Activated T-helper 17 cell treated with anti-CD3 and anti-CD28 coated beads, Interleukin-2, amount 50 U/mL, for 72 hours (primary cell): ENCODE results near the gene KIRREL3. TPM values are rescaled to one million over a fixed set of nuclear protein-coding genes. Genes with fewer than 3 reads are reported as not detected.
A peak's percentile ranks its signal among the peaks of the same experiment; 100 is the strongest.

Experiments
- ATAC-seq: fragments of 150-1000 bp; cut with Tn5 transposase; replicated peaks from 2 replicates; pipeline ENCODE4 v1.10.0; 2021; ENCODE audit warnings: mild to moderate bottlenecking, moderate library complexity
- H3K27ac Mint-ChIP-seq: one replicate; pipeline ENCODE4 v1.8.0; 2022; ENCODE audit warnings: mixed read lengths
- H3K27me3 Mint-ChIP-seq: one replicate; pipeline ENCODE4 v1.8.0; 2022; ENCODE audit warnings: mixed read lengths
- H3K36me3 Mint-ChIP-seq: one replicate; pipeline ENCODE4 v1.8.0; 2022; ENCODE audit warnings: low read depth, mild to moderate bottlenecking, mixed read lengths
- H3K4me1 Mint-ChIP-seq: one replicate; pipeline ENCODE4 v1.8.0; 2022; ENCODE audit warnings: mixed read lengths
- H3K4me3 Mint-ChIP-seq: one replicate; pipeline ENCODE4 v1.8.0; 2022; ENCODE audit warnings: mild to moderate bottlenecking, mixed read lengths
- H3K9me3 Mint-ChIP-seq: one replicate; pipeline ENCODE4 v1.8.0; 2022; ENCODE audit warnings: mixed read lengths
- total RNA-seq, 2 donors: library from RNA; stranded (reverse); gene quantifications; one replicate each; pipeline ENCODE4 v1.2.3, GENCODE V29; 2022

Gene KIRREL3
- total RNA-seq, 2 donors from 2014 or later: not detected

DNA sequence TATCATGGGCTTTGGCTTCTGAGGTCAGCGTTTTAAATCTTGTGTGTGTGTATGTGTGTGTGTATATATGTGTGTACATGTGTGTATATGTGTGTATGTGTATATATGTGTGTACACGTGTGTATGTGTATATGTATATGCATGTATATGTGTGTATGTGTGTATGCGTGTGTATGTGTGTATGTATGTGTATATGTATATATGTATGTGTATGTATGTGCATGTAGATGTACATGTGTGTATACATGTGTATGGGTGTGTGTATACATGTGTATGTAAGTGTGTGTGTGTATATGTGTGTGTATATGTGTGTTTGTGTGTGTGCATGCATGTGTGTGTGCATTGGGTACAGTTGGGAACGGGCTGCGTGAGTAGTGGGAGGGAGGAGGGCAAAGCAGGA is 522.1 kb downstream of the KIRREL3 start:
- peak overlapping the region; percentile 4 for H3K4me3 Mint-ChIP-seq
- ATAC-seq: no peak
- no peaks in the 10 kb centered on the region for H3K27me3 Mint-ChIP-seq
- H3K9me3 Mint-ChIP-seq: no peaks in the 10 kb centered on the region
- peak overlapping the region; percentile 60 for H3K27ac Mint-ChIP-seq
- no peaks in the 10 kb centered on the region for H3K4me1 Mint-ChIP-seq
- H3K36me3 Mint-ChIP-seq: no peaks in the 10 kb centered on the region

- peak overlapping the region; percentile 4 for H3K4me3 Mint-ChIP-seq
- H3K4me1 Mint-ChIP-seq: no peaks in the 10 kb centered on the region
- peak overlapping the region; percentile 60 for H3K27ac Mint-ChIP-seq
- no peaks in the 10 kb centered on the region for H3K9me3 Mint-ChIP-seq
- peak; percentile 28 for ATAC-seq
- H3K36me3 Mint-ChIP-seq: no peaks in the 10 kb centered on the region
- no peaks in the 10 kb centered on the region for H3K27me3 Mint-ChIP-seq
These were observed 522.9 kb downstream of the KIRREL3 start for GRCh38 chr11:126477535-126478305.

GRCh38 chr11:126476977-126477376 is 523.6 kb downstream of the KIRREL3 start:
- no peak overlapping the region for H3K27ac Mint-ChIP-seq

GRCh38 chr11:126476266-126476924 is 524.2 kb downstream of the KIRREL3 start:
- no peak for ATAC-seq
- Mint-ChIP-seq H3K27me3 (no peaks in the 10 kb centered on the region), H3K9me3 (no peaks in the 10 kb centered on the region), H3K4me1 (no peaks in the 10 kb centered on the region), H3K27ac (no peak overlapping the region), H3K36me3 (no peaks in the 10 kb centered on the region), H3K4me3 (no peak overlapping the region)

More at GRCh38 chr11:126476977-126477376, 523.6 kb downstream of the KIRREL3 start:
- Mint-ChIP-seq H3K9me3 (no peaks in the 10 kb centered on the region), H3K4me3 (no peak overlapping the region), H3K4me1 (no peaks in the 10 kb centered on the region), H3K36me3 (no peaks in the 10 kb centered on the region), H3K27me3 (no peaks in the 10 kb centered on the region)
- no peak for ATAC-seq

DNA sequence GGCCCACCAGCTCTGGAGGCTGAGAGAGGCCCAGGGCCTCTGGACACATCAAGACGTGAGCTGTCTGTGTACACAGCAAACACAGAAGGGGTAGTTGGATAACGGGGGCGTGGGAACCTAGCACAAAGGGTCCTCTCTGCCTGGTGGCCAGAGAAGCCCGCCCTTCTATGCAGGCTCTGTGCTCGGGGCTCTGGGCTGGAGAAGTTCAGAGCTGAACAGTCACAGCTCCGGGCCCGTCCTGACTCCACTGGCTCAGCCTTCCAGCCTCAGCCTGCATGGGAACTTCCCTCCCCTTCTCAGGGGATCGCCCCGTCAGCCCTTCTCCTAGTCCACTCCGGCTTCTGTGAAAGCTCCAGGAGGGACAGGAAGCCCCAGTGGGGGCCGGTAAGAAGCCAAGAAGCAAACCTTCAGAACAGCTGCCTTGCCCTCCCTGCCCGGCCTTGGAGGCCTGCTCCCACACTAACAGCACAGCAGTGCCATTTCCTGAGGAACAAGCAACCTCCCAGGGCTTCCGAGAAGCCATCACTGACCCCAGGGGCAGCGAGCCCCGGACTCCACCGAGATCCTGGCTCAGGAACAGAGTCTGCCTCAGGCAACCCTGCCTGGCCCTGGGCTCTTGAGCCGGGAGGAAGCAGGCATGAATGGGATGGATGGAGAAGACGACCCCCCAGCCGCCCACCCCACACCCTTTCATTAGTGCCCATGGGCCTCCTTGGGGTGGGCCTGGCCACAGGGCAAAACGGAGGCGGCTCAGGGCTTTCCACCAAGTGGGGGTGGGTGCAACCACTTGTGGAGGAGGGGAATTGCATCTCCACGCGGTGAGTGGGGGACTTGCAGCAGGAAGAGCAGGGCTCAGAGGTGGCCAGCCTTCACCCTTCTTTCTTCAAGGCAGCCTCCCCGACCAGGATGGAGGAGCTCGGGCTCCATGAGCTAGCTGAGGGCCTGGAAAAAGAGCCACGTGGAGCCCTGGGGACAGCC is 525.3 kb downstream of the KIRREL3 start:
- Mint-ChIP-seq H3K27me3 (no peaks in the 10 kb centered on the region), H3K4me3 (no peak overlapping the region), H3K36me3 (no peaks in the 10 kb centered on the region), H3K27ac (no peak overlapping the region), H3K4me1 (no peaks in the 10 kb centered on the region), H3K9me3 (no peaks in the 10 kb centered on the region)
- ATAC-seq: no peak

- H3K27ac Mint-ChIP-seq: no peak overlapping the region
- H3K4me1 Mint-ChIP-seq: no peaks in the 10 kb centered on the region
- no peaks in the 10 kb centered on the region for H3K27me3 Mint-ChIP-seq
- no peak for ATAC-seq
- no peaks in the 10 kb centered on the region for H3K36me3 Mint-ChIP-seq
- H3K9me3 Mint-ChIP-seq: no peaks in the 10 kb centered on the region
- H3K4me3 Mint-ChIP-seq: no peak overlapping the region
These were observed 526.4 kb downstream of the KIRREL3 start for GRCh38 chr11:126474220-126474619.

DNA sequence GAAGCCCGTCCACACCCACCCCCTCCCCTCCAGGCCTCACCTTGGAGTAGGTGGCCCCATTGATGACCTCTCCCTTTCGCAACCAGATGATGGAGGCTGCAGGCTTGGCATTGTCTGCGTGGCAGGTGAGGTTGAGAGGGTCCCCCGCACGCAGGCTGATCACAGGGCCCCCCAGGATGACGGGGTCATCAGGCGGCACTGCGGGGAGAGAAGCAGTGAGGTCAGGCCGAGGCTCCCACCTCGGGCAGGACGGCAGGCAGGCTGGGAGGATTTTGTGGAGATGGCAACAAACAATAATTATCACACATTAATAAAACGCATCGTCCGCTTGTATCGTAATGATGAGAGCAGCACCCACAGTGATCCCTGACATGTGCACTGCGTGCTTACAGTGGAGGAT is 527.3 kb downstream of the KIRREL3 start:
- ATAC-seq: no peak
- no peaks in the 10 kb centered on the region for H3K36me3 Mint-ChIP-seq
- H3K27me3 Mint-ChIP-seq: no peaks in the 10 kb centered on the region
- H3K27ac Mint-ChIP-seq: no peak overlapping the region
- no peak overlapping the region for H3K4me3 Mint-ChIP-seq
- H3K4me1 Mint-ChIP-seq: no peaks in the 10 kb centered on the region
- no peaks in the 10 kb centered on the region for H3K9me3 Mint-ChIP-seq

GRCh38 chr11:126469311-126469710 is 531.3 kb downstream of the KIRREL3 start:
- peaks cover 3% of the 10 kb centered on the region for H3K27me3 Mint-ChIP-seq

DNA sequence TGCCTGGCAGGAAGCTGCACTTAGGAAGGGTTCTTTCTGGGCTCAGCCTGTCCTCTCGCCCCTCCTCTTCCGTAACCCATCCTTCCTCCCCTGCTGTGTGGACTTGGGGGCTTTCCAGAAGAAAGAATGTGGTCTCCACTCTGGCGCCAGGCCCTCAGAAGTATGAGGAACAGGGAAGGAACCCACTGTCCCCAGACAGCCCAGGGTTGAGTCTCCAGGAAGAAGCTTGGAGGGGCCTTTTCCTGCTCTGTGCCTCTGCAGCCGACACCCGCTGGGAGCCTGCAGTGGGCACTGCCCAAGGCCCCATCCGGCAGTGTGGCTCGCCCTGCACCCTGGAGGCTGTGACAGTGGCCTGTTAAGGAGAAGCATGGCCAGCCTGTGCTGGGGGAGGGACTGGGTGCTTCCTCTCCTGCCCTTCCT is 532.5 kb downstream of the KIRREL3 start:
- H3K27ac Mint-ChIP-seq: no peak overlapping the region
- no peak for ATAC-seq
- no peaks in the 10 kb centered on the region for H3K9me3 Mint-ChIP-seq
- no peak overlapping the region for H3K4me3 Mint-ChIP-seq
- H3K27me3 Mint-ChIP-seq: peaks cover 4% of the 10 kb centered on the region
- peaks cover 7% of the 10 kb centered on the region for H3K4me1 Mint-ChIP-seq
- H3K36me3 Mint-ChIP-seq: no peaks in the 10 kb centered on the region

More at GRCh38 chr11:126469311-126469710, 531.3 kb downstream of the KIRREL3 start:
- H3K4me1 Mint-ChIP-seq: peaks cover 7% of the 10 kb centered on the region
- H3K27ac Mint-ChIP-seq: no peak overlapping the region
- no peaks in the 10 kb centered on the region for H3K9me3 Mint-ChIP-seq
- H3K36me3 Mint-ChIP-seq: no peaks in the 10 kb centered on the region
- ATAC-seq: no peak
- no peak overlapping the region for H3K4me3 Mint-ChIP-seq

- Mint-ChIP-seq H3K4me3 (no peak overlapping the region), H3K27ac (no peak overlapping the region), H3K9me3 (no peaks in the 10 kb centered on the region), H3K27me3 (peaks cover 4% of the 10 kb centered on the region), H3K4me1 (peaks cover 7% of the 10 kb centered on the region), H3K36me3 (no peaks in the 10 kb centered on the region)
- no peak for ATAC-seq
These were observed 533.1 kb downstream of the KIRREL3 start for GRCh38 chr11:126467471-126467870.

- peaks cover 7% of the 10 kb centered on the region for H3K4me1 Mint-ChIP-seq
- H3K9me3 Mint-ChIP-seq: no peaks in the 10 kb centered on the region
- H3K36me3 Mint-ChIP-seq: no peaks in the 10 kb centered on the region
- H3K27ac Mint-ChIP-seq: no peak overlapping the region
- ATAC-seq: no peak
- peaks cover 4% of the 10 kb centered on the region for H3K27me3 Mint-ChIP-seq
- no peak overlapping the region for H3K4me3 Mint-ChIP-seq
These were observed 533.6 kb downstream of the KIRREL3 start for GRCh38 chr11:126467046-126467370.

DNA sequence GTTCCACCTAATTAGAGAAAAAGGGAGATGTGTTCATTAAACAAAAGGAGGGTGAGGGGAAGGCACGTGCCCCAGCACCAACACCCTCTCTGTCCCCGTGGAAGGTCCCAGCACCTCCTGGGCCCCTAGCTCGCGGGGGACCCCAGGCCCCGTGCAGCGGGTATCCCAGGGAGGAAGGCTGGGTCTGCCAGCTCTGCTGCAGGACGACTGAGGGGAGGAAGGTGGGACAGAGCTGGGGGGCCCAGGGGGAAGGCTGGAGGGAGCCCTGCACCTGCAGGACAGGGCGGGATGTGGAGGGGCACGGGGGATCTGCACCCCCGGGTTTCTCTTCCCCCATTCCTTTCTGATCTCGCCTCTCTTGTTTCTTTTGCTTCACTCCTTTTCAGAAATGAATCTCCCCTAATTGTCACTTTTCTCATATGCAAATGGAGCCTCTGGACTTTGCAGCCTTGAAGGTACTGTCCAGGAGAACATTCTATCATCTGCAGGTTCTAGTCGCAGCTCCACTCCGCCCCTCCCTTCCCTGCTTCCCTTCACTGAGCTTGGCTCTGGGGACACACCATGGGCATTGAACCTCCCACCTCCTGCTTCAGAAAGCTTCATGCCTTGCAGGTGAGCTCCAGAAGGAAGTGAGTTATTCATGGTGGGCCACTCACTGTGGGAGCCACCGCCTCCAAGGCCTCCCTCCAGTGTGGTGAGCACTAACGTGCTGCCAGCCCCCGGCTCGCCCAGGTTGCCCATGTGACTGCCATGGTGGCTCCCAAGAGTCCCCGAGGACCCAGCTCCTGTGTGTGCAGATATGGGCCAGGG is 534.1 kb downstream of the KIRREL3 start:
- H3K4me3 Mint-ChIP-seq: peak overlapping the region; percentile 3
- H3K4me1 Mint-ChIP-seq: peaks cover 7% of the 10 kb centered on the region
- ATAC-seq: no peak
- H3K27me3 Mint-ChIP-seq: peaks cover 4% of the 10 kb centered on the region
- no peaks in the 10 kb centered on the region for H3K36me3 Mint-ChIP-seq
- H3K9me3 Mint-ChIP-seq: no peaks in the 10 kb centered on the region
- H3K27ac Mint-ChIP-seq: no peak overlapping the region

DNA sequence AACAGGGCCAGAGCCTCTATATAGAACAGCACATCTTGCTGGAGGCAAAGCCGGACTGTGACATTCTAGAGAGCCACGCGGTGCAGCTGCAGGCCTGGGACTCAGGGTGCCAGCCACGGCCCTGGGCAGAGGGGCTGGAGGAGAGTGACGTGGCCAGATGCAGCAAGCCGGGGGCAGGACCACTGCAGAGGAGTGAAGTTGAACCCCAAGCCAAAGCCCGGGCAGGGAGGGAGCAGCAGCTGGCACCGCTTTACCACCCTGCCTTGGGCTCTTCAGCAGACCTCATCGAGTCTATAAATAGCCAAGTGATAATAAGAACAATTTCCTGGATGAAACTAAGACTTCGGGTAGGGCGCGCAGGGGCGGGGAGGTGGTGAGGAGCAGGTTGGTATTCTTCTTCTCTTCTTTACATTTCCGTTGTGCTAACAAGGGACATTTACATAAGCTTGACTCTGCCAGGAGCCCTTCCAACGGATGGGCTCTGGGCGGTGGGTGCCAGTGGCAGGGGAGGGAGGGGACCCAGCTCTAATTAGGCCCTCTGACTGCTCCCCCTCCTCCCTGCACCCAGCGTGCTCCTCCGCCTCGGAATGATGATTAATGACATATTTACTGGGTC is 534.9 kb downstream of the KIRREL3 start:
- H3K27me3 Mint-ChIP-seq: peaks cover 4% of the 10 kb centered on the region
- H3K4me1 Mint-ChIP-seq: peaks cover 7% of the 10 kb centered on the region
- H3K36me3 Mint-ChIP-seq: no peaks in the 10 kb centered on the region
- H3K4me3 Mint-ChIP-seq: peak overlapping the region; percentile 3
- no peaks in the 10 kb centered on the region for H3K9me3 Mint-ChIP-seq
- ATAC-seq: peak; percentile 48
- no peak overlapping the region for H3K27ac Mint-ChIP-seq
